ENCODE data around the gene LIN37.

Gene LIN37

GRCh38 chr19:35748106-35749020 lies at the start of gene LIN37:
LIN37 (plus strand) TSS chr19:35748576; CDS start chr19:35748725, 149 bp downstream.
- peak; percentile 99 for DNase-seq

GRCh38 chr19:35702223-35703012 lies 46.0 kb upstream of the LIN37 start:
- peak; percentile 96 for DNase-seq

- no peak for DNase-seq
These were observed 45.0 kb upstream of the LIN37 start for GRCh38 chr19:35703343-35703742.

- DNase-seq, result no peak
These were observed 44.2 kb upstream of the LIN37 start, which contains the start of gene ZBTB32 for GRCh38 chr19:35704218-35704617. ZBTB32 (plus strand) TSS chr19:35704558; CDS start chr19:35714627, 10,069 bp downstream.

GRCh38 chr19:35708391-35708790 lies 40.0 kb upstream of the LIN37 start:
- DNase-seq, result no peak

- DNase-seq, result peak; percentile 24
These were observed 37.3 kb upstream of the LIN37 start for GRCh38 chr19:35710784-35711723.

GRCh38 chr19:35712567-35713505 lies 35.5 kb upstream of the LIN37 start:
- peak; percentile 50 for DNase-seq

- no peak for DNase-seq
These were observed 34.9 kb upstream of the LIN37 start for GRCh38 chr19:35713506-35713850.

- no peak for DNase-seq
These were observed 34.4 kb upstream of the LIN37 start for GRCh38 chr19:35713904-35714495.

GRCh38 chr19:35714601-35715354 lies 33.6 kb upstream of the LIN37 start:
- DNase-seq, result no peak

GRCh38 chr19:35715355-35715809 lies 33.0 kb upstream of the LIN37 start:
- no peak for DNase-seq

GRCh38 chr19:35715981-35716800 lies 32.2 kb upstream of the LIN37 start:
- DNase-seq, result no peak

- DNase-seq, result peak; percentile 98
These were observed 31.3 kb upstream of the LIN37 start for GRCh38 chr19:35716801-35717664.

- no peak for DNase-seq
These were observed 30.6 kb upstream of the LIN37 start, which contains the start of gene KMT2B for GRCh38 chr19:35717665-35718344. KMT2B (plus strand) TSS chr19:35718003; CDS start chr19:35718019, 16 bp downstream.

- peak; percentile 42 for DNase-seq
These were observed 29.9 kb upstream of the LIN37 start for GRCh38 chr19:35718345-35719041.

GRCh38 chr19:35719402-35720162 lies 28.8 kb upstream of the LIN37 start:
- DNase-seq, result no peak
